ENCODE data around the gene PVRIG. TPM values are rescaled to one million over a fixed set of nuclear protein-coding genes. Genes with fewer than 3 reads are reported as not detected.
"Not testable (repeated sequence)": the region's sequence is repeated elsewhere in the genome, so short reads cannot be mapped to it uniquely, and the experiment has no call there.

The PVRIG gene
- total and polyA plus RNA-seq, 12 donors = 0.21 to 1.8 (median 0.49) TPM; not detected in 2

DNA sequence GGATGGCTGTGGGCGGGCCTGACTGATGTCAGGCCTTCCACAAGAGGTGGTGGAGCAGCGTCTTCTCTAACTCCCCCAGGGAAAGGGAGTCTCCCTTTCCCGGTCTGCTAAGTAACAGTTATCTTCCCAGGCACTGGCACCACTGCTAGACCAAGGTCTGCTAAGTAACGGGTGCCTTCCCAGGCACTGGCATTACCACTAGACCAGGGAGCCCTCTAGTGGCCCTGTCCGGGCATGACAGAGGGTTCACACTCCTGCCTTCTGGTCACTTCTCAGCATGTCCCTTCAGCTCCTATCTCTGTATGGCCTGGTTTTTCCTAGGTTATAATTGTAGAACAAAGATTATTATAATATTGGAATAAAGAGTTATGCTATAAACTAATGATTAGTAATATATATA, 1.8 kb upstream of the PVRIG start:
- TF ChIP-seq, protein P1, sequence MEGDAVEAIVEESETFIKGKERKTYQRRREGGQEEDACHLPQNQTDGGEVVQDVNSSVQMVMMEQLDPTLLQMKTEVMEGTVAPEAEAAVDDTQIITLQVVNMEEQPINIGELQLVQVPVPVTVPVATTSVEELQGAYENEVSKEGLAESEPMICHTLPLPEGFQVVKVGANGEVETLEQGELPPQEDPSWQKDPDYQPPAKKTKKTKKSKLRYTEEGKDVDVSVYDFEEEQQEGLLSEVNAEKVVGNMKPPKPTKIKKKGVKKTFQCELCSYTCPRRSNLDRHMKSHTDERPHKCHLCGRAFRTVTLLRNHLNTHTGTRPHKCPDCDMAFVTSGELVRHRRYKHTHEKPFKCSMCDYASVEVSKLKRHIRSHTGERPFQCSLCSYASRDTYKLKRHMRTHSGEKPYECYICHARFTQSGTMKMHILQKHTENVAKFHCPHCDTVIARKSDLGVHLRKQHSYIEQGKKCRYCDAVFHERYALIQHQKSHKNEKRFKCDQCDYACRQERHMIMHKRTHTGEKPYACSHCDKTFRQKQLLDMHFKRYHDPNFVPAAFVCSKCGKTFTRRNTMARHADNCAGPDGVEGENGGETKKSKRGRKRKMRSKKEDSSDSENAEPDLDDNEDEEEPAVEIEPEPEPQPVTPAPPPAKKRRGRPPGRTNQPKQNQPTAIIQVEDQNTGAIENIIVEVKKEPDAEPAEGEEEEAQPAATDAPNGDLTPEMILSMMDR (IDR thresholded peaks at IDR 0.05) = peak in 4 of 6 experiments; percentile 23 to 65 (median 37)
- H3K27me3 ChIP-seq; H3K36me3 ChIP-seq (replicated peaks in 1 of 2); H3K4me3 ChIP-seq; H3K9me3 ChIP-seq (replicated peaks in 1 of 3); H3K4me1 ChIP-seq (replicated peaks in 1 of 2): not testable (repeated sequence)
- intact Hi-C loops (cut with DNase I) = loop anchor here (5.0 to 10.0 kb wide), 2 partner anchors 63 to 86 kb away; partner anchors contain the start of gene TRAPPC14 (in 1 of the 2)
- WGBS, 4 donors = 0% methylated on average over 1 to 2 of the region's 5 CpGs
- H3K27ac ChIP-seq = peak overlapping the region in 2 of 5 donors; percentile 75 to 83
- peak; percentile 87 to 97 (median 91) for DNase-seq

DNA sequence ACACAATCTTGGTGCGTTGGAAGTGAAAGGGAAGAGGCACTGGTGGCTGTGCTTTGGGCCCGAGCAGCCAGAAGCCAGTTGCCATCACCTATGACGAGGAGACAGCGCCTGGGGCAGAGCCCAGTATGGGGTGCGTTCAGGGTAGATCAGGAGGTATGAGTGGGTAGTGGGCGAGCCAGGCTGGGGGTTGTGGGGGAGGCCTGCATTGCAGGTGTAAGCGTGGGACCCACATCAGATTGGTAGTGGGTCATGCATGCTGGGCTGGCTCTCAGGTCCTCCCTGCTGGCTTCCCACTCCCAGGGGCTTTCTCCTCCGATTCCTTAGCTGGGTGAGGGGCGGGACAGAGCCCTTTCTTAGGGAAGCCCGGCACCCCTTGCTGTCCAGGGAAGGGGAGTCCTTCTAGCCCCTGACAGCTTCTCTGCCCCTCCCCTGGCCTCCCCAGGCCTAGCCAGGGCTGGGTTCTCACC, 445 bp upstream of the PVRIG start:
- WGBS, 4 donors = 90 to 94% (median 92%) methylated on average over 7 to 10 of the region's 10 CpGs
- peaks cover 0 to 4% of the 10 kb centered on the region in 2 donors for H3K4me1 ChIP-seq (replicated peaks in 1 of 2)
- no peaks in the 10 kb centered on the region for H3K36me3 ChIP-seq (replicated peaks in 1 of 2)
- H3K27me3 ChIP-seq = no peaks in the 10 kb centered on the region
- H3K27ac ChIP-seq = no peak overlapping the region
- no peak overlapping the region for H3K4me3 ChIP-seq
- intact Hi-C loops (cut with DNase I) = loop anchor here (5.0 to 10.0 kb wide), 2 partner anchors 65 to 87 kb away; partner anchors contain the start of gene TRAPPC14 (in 1 of the 2)
- no peak for DNase-seq
- H3K9me3 ChIP-seq (replicated peaks in 1 of 3) = no peaks in the 10 kb centered on the region
- TF ChIP-seq, protein P1 (IDR thresholded peaks at IDR 0.05) = no peak
- TF ChIP-seq POLR2A (IDR thresholded peaks at IDR 0.05) = no peak

DNA sequence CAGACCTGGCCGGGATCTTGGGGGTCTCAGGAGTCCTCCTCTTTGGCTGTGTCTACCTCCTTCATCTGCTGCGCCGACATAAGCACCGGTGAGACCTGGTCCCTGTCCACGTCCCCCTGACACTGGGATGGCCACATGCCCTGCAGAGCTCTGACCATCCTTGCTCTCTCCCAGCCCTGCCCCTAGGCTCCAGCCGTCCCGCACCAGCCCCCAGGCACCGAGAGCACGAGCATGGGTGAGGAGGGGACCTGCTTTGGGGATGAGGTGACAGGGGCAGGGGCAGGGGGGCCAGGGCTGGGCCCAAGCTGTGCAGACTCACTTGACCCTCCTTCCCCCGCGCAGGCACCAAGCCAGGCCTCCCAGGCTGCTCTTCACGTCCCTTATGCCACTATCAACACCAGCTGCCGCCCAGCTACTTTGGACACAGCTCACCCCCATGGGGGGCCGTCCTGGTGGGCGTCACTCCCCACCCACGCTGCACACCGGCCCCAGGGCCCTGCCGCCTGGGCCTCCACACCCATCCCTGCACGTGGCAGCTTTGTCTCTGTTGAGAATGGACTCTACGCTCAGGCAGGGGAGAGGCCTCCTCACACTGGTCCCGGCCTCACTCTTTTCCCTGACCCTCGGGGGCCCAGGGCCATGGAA, 959 bp downstream of the PVRIG start:
- H3K27ac ChIP-seq = peak overlapping the region in 2 of 5 donors; percentile 5 to 45
- peaks cover 0 to 4% of the 10 kb centered on the region in 2 donors for H3K4me1 ChIP-seq (replicated peaks in 1 of 2)
- no peaks in the 10 kb centered on the region for H3K36me3 ChIP-seq (replicated peaks in 1 of 2)
- H3K9me3 ChIP-seq (replicated peaks in 1 of 3) = no peaks in the 10 kb centered on the region
- no peak overlapping the region for H3K4me3 ChIP-seq
- intact Hi-C loops (cut with DNase I) = no loop called here
- TF ChIP-seq, protein P1 (IDR thresholded peaks at IDR 0.05) = no peak
- TF ChIP-seq POLR2A (IDR thresholded peaks at IDR 0.05) = no peak
- WGBS, 4 donors = 86 to 98% (median 88%) methylated on average over 9 to 22 of the region's 22 CpGs
- H3K27me3 ChIP-seq = no peaks in the 10 kb centered on the region
- no peak for DNase-seq

DNA sequence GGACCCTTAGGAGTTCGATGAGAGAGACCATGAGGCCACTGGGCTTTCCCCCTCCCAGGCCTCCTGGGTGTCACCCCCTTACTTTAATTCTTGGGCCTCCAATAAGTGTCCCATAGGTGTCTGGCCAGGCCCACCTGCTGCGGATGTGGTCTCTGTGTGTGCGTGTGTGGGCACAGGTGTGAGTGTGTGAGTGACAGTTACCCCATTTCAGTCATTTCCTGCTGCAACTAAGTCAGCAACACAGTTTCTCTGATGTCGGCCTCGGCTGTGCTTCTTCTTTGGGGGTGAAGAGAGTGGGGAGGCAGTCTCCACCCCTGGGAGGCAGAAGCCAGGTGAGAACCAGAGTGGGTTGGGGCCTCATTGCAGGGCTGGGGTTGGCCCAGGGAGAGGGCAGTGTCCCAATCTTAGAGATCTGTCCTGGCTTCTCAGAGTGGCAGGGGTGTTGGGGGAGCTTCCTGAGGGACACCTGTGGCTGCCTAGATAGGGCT, 1.5 kb downstream of the PVRIG start:
- no peaks in the 10 kb centered on the region for H3K36me3 ChIP-seq (replicated peaks in 1 of 2)
- no peaks in the 10 kb centered on the region for H3K9me3 ChIP-seq (replicated peaks in 1 of 3)
- DNase-seq = no peak
- H3K27me3 ChIP-seq = no peaks in the 10 kb centered on the region
- no peak overlapping the region for H3K27ac ChIP-seq
- intact Hi-C loops (cut with DNase I) = no loop called here
- H3K4me1 ChIP-seq (replicated peaks in 1 of 2) = peaks cover 0 to 4% of the 10 kb centered on the region in 2 donors
- TF ChIP-seq POLR2A (IDR thresholded peaks at IDR 0.05) = no peak
- TF ChIP-seq, protein P1 (IDR thresholded peaks at IDR 0.05) = no peak
- 67 to 90% (median 85%) methylated on average over 1 to 5 of the region's 5 CpGs for WGBS, 4 donors
- no peak overlapping the region for H3K4me3 ChIP-seq
